ENCODE data around the gene JPT2. TPM values are rescaled to one million over a fixed set of nuclear protein-coding genes. Genes with fewer than 3 reads are reported as not detected.
A peak's percentile ranks its signal among the peaks of the same experiment; 100 is the strongest.

Gene JPT2
- total and polyA plus RNA-seq, 2 experiments from 2014 or later = 43.8 to 139 TPM

- TF ChIP-seq ETS1 (IDR thresholded peaks at IDR 0.05) (no peak), REST (IDR thresholded peaks at IDR 0.05; ENCODE audit: unreplicated experiment) (no peak), JUNB (IDR thresholded peaks at IDR 0.05; ENCODE audit: unreplicated experiment) (no peak), NANOG (IDR thresholded peaks at IDR 0.05; ENCODE audit: borderline replicate concordance) (no peak), POLR2AphosphoS5 (IDR thresholded peaks at IDR 0.05; ENCODE audit: low read depth) (no peak)
These were observed 32.9 kb downstream of the JPT2 start (continued) for GRCh38 chr16:1710811-1711507.

- peaks cover 20% of the 10 kb centered on the region for H4K20me1 ChIP-seq (replicated peaks; ENCODE audit: insufficient read depth)
- Mint-ChIP-seq H3K27ac (peak overlapping the region; percentile 83), H3K4me1 (peaks cover 22% of the 10 kb centered on the region)
- TF ChIP-seq ZNF114 (CRISPR knock-in tag; IDR thresholded peaks at IDR 0.05) (no peak), JUNB (IDR thresholded peaks at IDR 0.05; ENCODE audit: unreplicated experiment) (no peak), REST (IDR thresholded peaks at IDR 0.05; ENCODE audit: unreplicated experiment) (no peak), NANOG (IDR thresholded peaks at IDR 0.05; ENCODE audit: borderline replicate concordance) (no peak), STAT1 (IDR thresholded peaks at IDR 0.05; ENCODE audit: unreplicated experiment) (no peak), ZNF462 (CRISPR knock-in tag; IDR thresholded peaks at IDR 0.05) (no peak), POLR2AphosphoS5 (IDR thresholded peaks at IDR 0.05; ENCODE audit: low read depth) (no peak), EZH2phosphoT487 (IDR thresholded peaks at IDR 0.05; ENCODE audit: unreplicated experiment) (no peak)
These were observed 34.7 kb downstream of the JPT2 start for GRCh38 chr16:1712791-1713261.

More at GRCh38 chr16:1712791-1713261, 34.7 kb downstream of the JPT2 start:
- Histone ChIP-seq H2AFZ (no peak overlapping the region), H3K27ac (ENCODE audit: low read depth) (no peak overlapping the region), H3K4me3 (no peak overlapping the region), H3K4me2 (no peak overlapping the region; the same call in 1 of the 2 replicates), H3K36me3 (ENCODE audit: insufficient read depth) (no peaks in the 10 kb centered on the region), H3K9me2 (ENCODE audit: insufficient read depth) (no peaks in the 10 kb centered on the region), H3K4me1 (ENCODE audit: insufficient read depth) (peaks cover 17% of the 10 kb centered on the region), H3K27me3 (ENCODE audit: insufficient read depth) (no peaks in the 10 kb centered on the region), H3K79me2 (replicated peaks; ENCODE audit: insufficient read depth) (peaks cover 80% of the 10 kb centered on the region), H3F3A (replicated peaks; ENCODE audit: low read depth) (no peaks in the 10 kb centered on the region)
- Mint-ChIP-seq H3K36me3 (ENCODE audit: low read depth) (no peaks in the 10 kb centered on the region), H3K9me3 (no peaks in the 10 kb centered on the region), H3K27me3 (ENCODE audit: insufficient read depth, low read depth, poor library complexity) (peaks cover 2% of the 10 kb centered on the region), H3K4me3 (no peak overlapping the region)
- ATAC-seq (no peak), DNase-seq (ENCODE audit: low spot score) (no peak)
